HG02943 (cell line): Measurements from ENCODE around the gene APBB1IP.
"Not testable (repeated sequence)": the region's sequence is repeated elsewhere in the genome, so short reads cannot be mapped to it uniquely, and the experiment has no call there.

Source experiments
- ATAC-seq: cut with Tn5 transposase; IDR thresholded peaks from one replicate; pipeline ENCODE4 v1.9.1; 2021; ENCODE audit warnings: mild to moderate bottlenecking, low read depth, moderate library complexity; ENCODE audit not compliant: unreplicated experiment

The APBB1IP gene

DNA sequence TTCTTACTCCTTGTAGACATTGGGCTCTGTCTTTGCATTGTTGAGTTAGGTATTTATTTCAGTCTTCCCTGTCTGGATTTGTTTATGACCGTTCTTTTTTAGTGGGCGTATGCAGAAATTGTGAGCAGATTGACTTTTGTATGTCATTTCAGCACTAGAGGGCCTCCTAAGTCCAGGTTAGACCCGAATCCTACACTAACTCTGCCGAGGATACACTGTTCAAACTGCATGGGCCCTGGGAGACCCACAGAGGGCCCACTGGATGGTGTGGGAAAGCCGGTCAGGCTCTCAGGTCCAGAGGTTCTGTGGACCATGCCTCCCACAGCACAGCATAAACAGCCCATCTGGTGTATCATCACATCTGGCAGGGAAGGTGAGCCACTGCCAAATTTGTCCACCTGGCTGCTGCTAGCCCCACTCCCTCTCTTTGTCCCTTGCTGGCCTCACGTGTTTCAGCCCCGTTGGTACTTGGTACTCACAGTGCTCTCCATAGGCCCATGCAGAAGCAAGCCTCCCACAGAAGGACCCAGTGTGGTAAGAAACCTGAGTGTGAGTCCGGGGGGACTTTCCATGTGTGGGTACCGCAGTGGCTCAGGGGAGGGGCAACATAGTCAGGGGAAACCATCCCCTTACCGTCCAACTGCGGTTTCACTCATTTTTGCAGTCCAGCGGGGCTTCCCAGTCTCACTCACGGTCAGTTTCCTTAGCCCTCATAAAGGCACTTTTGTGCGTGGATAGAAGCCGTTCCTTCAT, 112.8 kb downstream of the APBB1IP start:
- ATAC-seq, result no peak

DNA sequence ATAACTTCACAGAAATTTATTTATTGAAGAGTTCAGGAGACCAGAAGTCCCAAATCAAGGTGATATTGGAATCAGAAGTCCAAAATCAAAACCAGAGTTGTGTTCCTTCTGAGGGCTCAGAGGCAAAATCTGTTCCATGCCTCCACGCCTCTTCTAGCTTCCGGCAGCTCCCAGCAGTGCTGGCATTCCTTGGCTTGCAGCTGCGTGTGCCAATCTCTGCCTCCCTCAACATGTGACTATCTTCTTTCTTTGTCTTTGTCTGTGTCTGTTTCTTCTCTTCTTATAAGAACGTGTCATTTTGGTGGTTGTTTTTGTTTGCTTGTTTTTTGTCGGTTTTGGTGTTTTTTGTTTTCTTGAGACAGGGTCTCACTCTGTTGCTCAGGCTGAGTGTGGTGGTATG, 116.1 kb downstream of the APBB1IP start:
- no peak for ATAC-seq

DNA sequence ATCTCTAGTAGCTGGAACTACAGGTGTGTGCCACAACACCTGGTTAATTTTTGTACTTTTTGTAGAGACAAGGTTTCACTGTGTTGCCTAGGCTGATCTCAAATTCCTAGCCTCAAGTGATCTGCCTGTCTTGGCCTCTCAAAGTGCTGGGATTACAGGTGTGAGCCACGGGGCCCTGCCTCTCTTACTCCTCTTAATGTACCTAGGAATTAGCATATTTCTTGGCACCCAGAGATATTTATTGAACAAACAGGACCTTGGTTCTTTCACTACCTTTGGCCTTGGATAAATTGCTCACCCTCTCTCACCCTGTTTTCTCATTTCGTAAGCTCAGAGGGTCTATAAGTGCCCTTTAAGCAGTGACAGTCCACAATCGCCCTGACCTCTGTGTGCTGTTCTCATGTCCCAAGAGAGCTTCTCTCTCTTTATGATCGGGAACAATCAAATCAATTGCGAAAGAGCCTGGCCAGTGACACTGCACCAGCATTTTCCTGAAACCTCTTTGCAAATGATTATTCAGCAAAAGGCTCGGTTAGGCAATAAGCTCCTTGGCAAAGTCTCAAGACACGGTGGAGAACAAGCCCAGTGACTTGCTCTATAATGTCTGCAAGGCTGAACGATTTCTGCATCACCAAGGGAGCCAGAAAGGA, 117.7 kb downstream of the APBB1IP start:
- ATAC-seq, result no peak

- no peak for ATAC-seq
Observed at GRCh38 chr10:26556748-26557640, 118.9 kb downstream of the APBB1IP start.

GRCh38 chr10:26557641-26558014, 119.5 kb downstream of the APBB1IP start:
- ATAC-seq, result no peak

DNA sequence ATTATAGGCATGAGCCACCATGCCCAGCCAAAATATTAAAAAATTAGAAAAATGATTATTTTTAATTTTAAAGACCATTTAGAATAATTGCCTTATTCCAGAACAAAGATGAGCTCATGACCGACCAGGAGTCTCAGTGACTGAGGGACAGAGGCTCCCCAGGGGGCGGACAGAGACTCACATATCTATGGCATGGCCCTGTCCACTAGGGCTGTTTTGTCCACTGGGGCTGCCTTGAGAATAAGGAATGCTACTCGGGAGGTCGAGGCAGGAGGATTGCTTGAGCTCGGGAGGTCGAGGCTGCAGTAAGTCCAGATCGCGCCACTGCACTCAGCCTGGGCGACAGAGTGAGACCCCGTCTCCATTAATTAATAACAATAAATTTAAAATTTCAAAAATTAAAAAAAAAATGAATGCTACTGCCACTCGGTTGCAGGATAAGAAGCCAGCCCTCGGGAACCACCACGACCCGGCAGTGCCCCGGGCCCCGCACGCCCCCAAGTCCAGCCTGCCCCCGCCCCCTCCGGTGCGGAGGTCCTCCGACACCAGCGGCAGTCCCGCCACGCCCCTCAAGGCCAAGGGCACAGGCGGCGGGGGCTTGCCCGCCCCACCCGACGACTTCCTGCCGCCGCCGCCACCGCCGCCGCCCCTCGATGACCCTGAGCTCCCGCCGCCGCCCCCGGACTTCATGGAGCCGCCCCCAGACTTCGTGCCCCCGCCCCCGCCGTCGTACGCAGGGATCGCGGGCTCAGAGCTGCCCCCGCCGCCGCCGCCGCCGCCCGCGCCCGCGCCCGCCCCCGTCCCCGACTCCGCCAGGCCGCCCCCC, 128.6 kb downstream of the APBB1IP start:
- no peak for ATAC-seq

- no peak for ATAC-seq
Observed at GRCh38 chr10:26567351-26567721, 129.2 kb downstream of the APBB1IP start.

DNA sequence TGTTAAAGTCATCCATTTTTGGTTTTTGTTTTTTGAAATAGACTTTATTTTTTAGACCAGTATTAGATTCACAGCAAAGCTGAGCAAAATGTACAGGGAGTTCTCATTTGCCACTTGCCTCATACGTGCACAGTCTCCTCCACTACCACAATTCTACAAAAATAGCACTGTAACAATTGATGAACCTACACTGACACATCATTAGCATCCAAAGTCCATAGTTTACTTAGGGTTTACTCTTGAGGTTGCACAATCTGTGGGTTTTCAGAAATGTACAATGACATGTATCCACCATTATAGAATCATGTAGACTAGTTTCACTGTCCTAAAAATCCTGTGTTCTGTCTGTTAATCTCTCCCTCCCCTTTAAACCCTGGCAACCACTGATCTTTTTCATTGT, 133.5 kb downstream of the APBB1IP start:
- ATAC-seq, result no peak

DNA sequence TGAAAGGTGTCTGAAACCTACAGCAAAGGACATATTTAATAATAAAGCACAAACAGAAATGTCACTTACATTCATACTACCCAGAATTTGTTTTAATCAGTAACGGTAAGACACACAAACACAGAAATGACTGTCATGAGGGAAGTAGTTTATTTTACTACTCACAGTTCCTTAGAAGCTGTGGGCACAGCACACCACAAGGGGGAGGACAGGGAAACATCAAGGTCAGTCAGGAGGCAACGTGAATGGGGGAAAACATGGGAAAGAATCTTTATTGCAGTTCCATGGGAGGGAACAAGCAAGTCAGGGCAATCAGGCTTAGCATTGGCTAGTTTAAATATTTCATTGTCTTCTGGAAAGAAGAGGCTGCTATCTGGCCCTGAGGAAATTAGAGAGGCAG, 135.5 kb downstream of the APBB1IP start:
- no peak for ATAC-seq

- ATAC-seq, result peak; percentile 77
Observed at GRCh38 chr10:26574783-26575182, 136.6 kb downstream of the APBB1IP start.

GRCh38 chr10:26578371-26578770, 140.2 kb downstream of the APBB1IP start:
- ATAC-seq, result not testable (repeated sequence)

DNA sequence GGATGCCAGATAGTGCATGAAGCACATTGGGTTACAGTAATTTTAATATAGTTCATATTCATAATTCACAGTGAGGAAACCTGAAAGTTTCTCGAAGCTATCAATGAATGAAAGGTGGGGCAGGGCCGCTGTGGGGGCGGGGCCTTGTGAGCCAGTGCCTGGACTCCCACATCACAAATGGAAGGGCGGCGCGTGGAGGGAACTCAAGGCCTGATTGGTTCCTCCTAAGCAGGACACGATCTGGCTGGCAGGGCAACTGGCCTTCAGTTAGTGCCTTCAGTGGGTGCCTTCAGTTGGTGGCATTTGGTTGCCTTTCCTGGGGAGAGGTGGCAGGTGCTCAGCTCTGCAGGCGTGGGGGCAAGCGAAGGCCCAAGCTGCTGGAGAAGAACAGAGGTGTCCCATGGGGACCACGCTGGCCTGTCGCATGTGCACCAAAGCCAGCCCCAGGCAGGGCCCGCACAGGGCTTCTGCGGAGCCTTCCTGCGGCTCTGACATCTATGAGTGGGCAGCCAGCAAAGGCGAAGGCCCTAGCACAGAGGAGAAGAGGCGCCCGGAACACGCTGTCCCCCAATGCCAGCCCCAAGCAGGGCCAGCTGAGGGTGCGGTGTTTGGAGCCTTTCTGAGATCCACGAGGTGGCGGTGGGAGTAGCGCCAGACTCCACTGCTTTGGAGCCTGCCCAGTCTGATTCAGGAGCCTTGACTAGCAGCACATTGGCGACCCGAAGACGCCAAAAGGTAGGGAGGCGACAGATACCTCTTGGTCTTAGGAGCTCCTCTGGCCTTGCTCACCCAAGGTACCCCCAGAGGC, 141.3 kb downstream of the APBB1IP start:
- no peak for ATAC-seq

DNA sequence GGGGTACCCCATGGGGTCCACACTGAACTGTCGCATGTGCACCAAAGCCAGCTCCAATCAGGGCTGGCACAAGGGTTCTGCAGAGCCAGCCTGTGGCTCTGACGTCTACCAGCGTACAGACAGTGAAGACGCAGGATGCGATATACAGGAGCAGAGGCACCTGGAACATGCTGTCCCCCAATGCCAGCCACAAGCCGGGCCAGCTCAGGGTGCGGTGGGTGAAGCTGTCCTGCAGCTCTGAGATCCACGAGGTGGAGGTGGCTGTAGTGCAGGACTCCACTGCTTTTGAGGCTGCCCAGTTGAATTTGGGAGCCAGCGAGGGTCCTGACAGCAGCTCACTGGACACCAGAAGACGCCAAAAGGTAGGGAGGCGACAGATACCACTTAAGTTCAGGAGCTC, 148.1 kb downstream of the APBB1IP start:
- ATAC-seq, result no peak

DNA sequence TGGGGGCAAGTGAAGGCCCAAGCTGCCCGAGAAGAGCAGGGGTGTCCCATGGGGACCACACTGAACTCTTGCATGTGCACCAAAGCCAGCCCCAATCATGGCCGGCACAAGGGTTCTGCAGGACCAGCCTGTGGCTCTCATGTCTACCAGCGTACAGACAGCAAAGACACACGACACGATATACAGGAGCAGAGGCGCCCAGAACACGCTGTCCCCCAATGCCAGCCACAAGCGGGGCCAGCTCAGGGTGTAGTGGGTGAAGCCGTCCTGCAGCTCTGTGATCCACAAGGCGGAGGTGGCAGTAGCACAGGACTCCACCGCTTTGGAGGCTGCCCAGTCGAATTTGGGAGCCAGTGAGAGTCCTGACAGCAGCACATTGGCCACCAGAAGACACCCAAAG, 150.5 kb downstream of the APBB1IP start:
- no peak for ATAC-seq

- ATAC-seq, result not testable (repeated sequence)
Observed at GRCh38 chr10:26589813-26590212, 151.7 kb downstream of the APBB1IP start.

DNA sequence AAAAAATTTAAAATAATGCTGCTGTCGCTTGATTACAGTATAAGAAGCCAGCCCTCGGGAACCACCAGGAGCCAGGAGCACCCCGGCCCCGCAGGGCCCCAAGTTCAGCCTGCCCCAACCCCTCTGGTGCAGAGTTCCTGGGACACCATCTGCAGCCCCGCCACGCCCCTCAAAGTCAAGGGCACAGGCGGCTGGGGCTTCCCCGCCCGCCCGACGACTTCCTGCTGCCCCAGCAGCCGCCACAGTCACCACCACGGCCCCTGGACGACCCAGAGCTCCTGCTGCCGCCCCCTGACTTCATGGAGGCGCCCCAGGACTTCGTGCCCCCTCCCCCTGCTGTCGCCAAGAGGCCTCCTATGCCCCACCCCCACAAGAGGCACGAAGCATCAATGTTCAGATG, 155.8 kb downstream of the APBB1IP start:
- no peak for ATAC-seq

- not testable (repeated sequence) for ATAC-seq
Observed at GRCh38 chr10:26603283-26603682, 165.1 kb downstream of the APBB1IP start.

GRCh38 chr10:26604320-26605093, 166.4 kb downstream of the APBB1IP start:
- ATAC-seq, result not testable (repeated sequence)

DNA sequence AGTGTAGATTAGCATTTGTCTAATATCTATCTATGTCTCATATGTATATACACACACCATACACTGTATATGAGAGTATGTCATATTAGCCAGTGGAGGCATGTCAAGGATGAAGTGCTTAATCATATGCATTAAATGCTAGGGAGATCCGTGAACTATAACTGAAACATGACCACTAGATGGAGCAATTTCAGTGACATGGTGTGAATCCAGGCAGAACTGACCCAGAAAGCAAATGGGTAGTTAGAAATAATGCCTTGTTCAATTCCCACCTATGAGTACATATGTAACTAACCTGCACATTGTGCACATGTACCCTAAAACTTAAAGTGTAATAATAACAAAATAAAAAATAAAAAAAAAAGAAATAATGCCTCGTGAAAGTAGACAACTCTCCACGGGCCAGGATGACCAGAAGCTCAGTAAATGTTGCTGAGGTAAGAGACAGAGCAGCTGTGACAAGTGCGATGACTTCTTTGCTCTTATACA, 168.3 kb downstream of the APBB1IP start:
- ATAC-seq, result not testable (repeated sequence)
